Motor neuron (in vitro differentiated cells): ENCODE data around the gene TSC22D2. TPM values are rescaled to one million over a fixed set of nuclear protein-coding genes. Genes with fewer than 3 reads are reported as not detected.

Source experiments
- ATAC-seq, 8 experiments: fragments of 200-7000 bp; cut with Tn5 transposase; replicated peaks in 6 of 8; 2 replicates each; pipeline ENCODE4 v1.8.0; 2021; ENCODE audit warnings: mild to moderate bottlenecking in 8 of 8, moderate library complexity in 8 of 8
- H3K27ac ChIP-seq, 2 donors: fragments of 250-450 bp; sonication (Bioruptor Pico); 2 replicates each; pipeline ENCODE4 v1.9.0; 2021; ENCODE audit warnings: antibody characterized with exemption in 2 of 2, mild to moderate bottlenecking in 2 of 2, moderate library complexity in 1 of 2
- H3K4me1 ChIP-seq, 2 donors: fragments of 250-450 bp; sonication (Bioruptor Pico); replicated peaks in 1 of 2; 2 replicates each; pipeline ENCODE4 v1.6.1; 2021; ENCODE audit warnings: antibody characterized with exemption in 2 of 2, mild to moderate bottlenecking in 2 of 2, moderate library complexity in 1 of 2
- H3K4me3 ChIP-seq, 5 donors: fragments of 250-450 bp; sonication (Bioruptor Pico); 2 replicates each; pipeline ENCODE4 v1.9.0; 2021; ENCODE audit warnings: antibody characterized with exemption in 5 of 5, mild to moderate bottlenecking in 5 of 5, moderate library complexity in 4 of 5
- WGBS, 10 experiments: fragments of 450-650 bp; shearing (Covaris generic); methylation state at CpG; one replicate each; pipeline ENCODE4 v1.0.0; 2022; 5-methylcytosine and 5-hydroxymethylcytosine counted together
- in situ Hi-C, 9 experiments: fragments of 400-800 bp; cut with MboI; loops; one replicate each; pipeline ENCODE4 v1.15.0; 2021; ENCODE audit warnings: low sequenced_read_pairs in 9 of 9, low pct_unique_long_range_greater_than_20kb in 2 of 9; ENCODE audit not compliant: unreplicated experiment in 9 of 9
- total RNA-seq, 8 experiments: library from RNA; unstranded; fragments of 300-600 nt; gene quantifications; 2 replicates each; pipeline versions ENCODE4 v1.2.3 to v1.2.4, GENCODE V29; 2022

The TSC22D2 gene
- total RNA-seq, 8 experiments from 2014 or later, result 10.1 to 33.8 (median 19.1) TPM

DNA sequence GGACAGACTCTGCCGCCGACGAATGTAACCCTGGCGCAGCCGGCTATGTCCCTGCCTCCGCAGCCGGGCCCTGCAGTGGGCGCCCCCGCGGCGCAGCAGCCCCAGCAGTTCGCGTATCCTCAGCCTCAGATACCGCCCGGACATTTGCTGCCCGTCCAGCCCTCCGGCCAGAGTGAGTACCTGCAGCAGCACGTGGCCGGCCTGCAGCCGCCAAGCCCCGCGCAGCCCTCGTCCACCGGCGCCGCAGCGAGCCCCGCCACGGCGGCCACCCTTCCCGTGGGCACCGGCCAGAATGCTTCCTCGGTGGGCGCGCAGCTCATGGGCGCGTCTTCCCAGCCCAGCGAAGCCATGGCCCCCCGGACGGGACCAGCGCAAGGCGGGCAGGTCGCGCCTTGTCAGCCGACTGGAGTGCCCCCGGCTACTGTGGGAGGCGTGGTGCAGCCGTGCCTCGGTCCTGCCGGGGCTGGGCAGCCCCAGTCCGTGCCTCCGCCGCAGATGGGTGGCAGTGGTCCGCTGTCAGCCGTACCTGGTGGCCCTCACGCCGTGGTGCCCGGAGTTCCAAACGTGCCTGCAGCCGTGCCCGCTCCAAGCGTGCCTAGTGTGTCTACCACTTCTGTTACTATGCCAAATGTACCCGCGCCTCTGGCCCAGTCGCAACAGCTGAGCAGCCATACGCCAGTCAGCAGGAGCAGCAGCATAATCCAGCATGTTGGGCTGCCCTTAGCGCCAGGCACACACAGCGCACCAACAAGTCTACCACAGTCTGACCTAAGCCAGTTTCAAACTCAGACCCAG lies 2.4 kb downstream of the TSC22D2 start:
- Histone ChIP-seq H3K4me1 (peaks cover 6 to 21% of the 10 kb centered on the region in 2 donors), H3K27ac (peak overlapping the region; percentile 93 to 95), H3K4me3 (peak overlapping the region; percentile 65 to 79 (median 69))
- peak in 1 of 8 experiments; percentile 2 for ATAC-seq
- in situ Hi-C loops, result loop anchor here in 1 of 9 experiments (25.0 kb wide), 1 partner anchor 127 kb away; the partner anchor contains the start of genes EIF2A and SERP1
- WGBS, 10 experiments, result 0 to 1% (median 0%) methylated on average over 3 to 20 of the region's 68 CpGs; no CpG with 5 or more reads in 5 of the 10 experiments

GRCh38 chr3:150411106-150411460 lies 3.0 kb downstream of the TSC22D2 start:
- in situ Hi-C loops, result loop anchor here in 1 of 9 experiments (25.0 kb wide), 1 partner anchor 126 kb away; the partner anchor contains the start of genes EIF2A and SERP1
- Histone ChIP-seq H3K4me1 (peaks cover 10 to 27% of the 10 kb centered on the region in 2 donors), H3K27ac (no peak overlapping the region), H3K4me3 (peak overlapping the region; percentile 65 to 79 (median 69))
- 0 to 6% (median 0%) methylated on average over 1 to 5 of the region's 5 CpGs; no CpG with 5 or more reads in 4 of the 10 experiments for WGBS, 10 experiments
- no peak for ATAC-seq

DNA sequence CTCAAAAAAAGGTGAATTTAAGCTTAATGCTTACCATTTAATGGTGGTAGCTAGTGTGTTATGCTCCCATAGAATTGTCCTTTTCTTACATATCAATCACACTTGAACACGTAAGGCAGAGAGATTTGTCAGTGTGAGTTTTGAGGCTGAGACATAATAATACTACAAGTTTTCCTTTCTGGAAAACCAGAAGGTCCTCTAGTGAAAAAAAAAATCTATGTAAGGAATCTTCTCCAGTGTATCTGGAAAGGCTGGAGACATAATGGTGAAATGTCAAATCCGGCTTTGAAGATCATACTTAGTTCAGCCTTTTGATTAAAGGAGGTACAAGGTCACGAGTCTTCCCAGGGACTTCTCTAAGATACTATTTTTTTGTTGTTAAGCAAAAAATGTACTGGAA lies 3.4 kb downstream of the TSC22D2 start:
- peaks cover 12 to 30% of the 10 kb centered on the region in 2 donors for H3K4me1 ChIP-seq
- in situ Hi-C loops, result loop anchor here in 1 of 9 experiments (25.0 kb wide), 1 partner anchor 126 kb away; the partner anchor contains the start of genes EIF2A and SERP1
- H3K27ac ChIP-seq, result no peak overlapping the region
- 0 to 10% (median 0%) methylated on average over 1 to 3 of the region's 3 CpGs; no CpG with 5 or more reads in 1 of the 10 experiments for WGBS, 10 experiments
- peak overlapping the region; percentile 65 to 79 (median 69) for H3K4me3 ChIP-seq
- ATAC-seq, result no peak

- in situ Hi-C loops, result loop anchor here in 1 of 9 experiments (25.0 kb wide), 1 partner anchor 125 kb away; the partner anchor contains the start of genes EIF2A and SERP1
- peak overlapping the region; percentile 65 to 79 (median 69) for H3K4me3 ChIP-seq
- H3K27ac ChIP-seq, result no peak overlapping the region
- ATAC-seq, result no peak
- peaks cover 10 to 27% of the 10 kb centered on the region in 2 donors for H3K4me1 ChIP-seq
- 0 to 29% (median 16%) methylated on average over 1 to 2 of the region's 2 CpGs; no CpG with 5 or more reads in 2 of the 10 experiments for WGBS, 10 experiments
Observed at GRCh38 chr3:150411976-150412375, 3.9 kb downstream of the TSC22D2 start.

DNA sequence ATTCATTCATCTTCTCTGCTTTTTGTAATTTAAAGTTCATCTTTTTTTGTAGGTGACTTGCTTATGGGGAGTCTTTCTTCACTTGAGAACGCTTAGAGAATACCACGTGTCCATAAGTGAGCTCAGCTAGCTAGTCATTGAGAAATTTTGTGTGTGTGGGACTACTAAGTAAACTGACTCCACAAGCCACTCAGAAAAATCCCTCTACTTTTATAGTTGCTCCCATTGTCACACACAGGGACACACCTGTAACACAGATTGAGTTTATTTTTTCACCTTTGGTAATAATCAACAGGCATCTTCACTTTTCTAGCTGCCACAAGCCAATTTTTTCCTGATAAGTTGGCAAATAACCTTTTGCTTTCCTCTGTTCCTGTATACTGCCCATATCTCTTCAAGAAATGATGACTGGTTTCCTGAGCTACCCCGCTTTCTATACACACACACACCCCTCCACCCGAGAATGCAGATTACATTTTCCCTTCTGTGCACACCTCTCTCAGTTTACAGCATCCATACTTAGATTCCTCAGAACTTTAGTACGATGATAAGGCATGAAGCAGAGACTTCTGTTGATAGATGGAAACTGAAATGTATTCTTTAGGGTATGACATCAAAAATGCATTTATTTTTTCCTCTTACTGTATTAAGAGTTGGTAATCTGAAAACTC lies 4.6 kb downstream of the TSC22D2 start:
- no peak for ATAC-seq
- H3K4me1 ChIP-seq, result peaks cover 7 to 27% of the 10 kb centered on the region in 2 donors
- no peak overlapping the region for H3K27ac ChIP-seq
- in situ Hi-C loops, result loop anchor here in 1 of 9 experiments (25.0 kb wide), 1 partner anchor 125 kb away; the partner anchor contains the start of genes EIF2A and SERP1
- WGBS, 10 experiments, result 0 to 6% (median 0%) methylated on average over 1 to 5 of the region's 5 CpGs; no CpG with 5 or more reads in 1 of the 10 experiments
- peak overlapping the region; percentile 65 to 79 (median 69) for H3K4me3 ChIP-seq

DNA sequence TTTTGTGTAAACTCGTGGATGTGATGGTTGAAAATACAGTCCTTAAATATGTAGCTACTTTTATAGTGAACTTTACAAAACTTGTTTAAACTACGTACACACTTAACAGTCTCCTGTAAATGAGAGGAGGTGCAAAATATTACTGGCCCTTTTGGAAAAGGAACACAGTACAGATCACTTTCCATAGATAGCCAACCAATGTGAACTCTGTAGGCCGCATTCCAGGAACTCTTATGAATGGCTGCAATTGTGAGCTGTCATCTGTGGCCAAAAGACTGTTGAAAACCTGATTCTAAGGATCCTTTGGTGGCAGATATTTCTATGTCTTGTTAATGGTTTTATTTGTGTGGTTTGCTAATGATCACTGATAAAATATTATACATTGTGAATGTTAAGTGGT lies 6.2 kb downstream of the TSC22D2 start:
- no peak overlapping the region for H3K27ac ChIP-seq
- peaks cover 11 to 28% of the 10 kb centered on the region in 2 donors for H3K4me1 ChIP-seq
- ATAC-seq, result no peak
- H3K4me3 ChIP-seq, result peak overlapping the region; percentile 65 to 79 (median 69)
- WGBS, 10 experiments, result 0 to 60% (median 21%) methylated on average over 1 to 3 of the region's 3 CpGs
- in situ Hi-C loops, result loop anchor here in 1 of 9 experiments (25.0 kb wide), 1 partner anchor 123 kb away; the partner anchor contains the start of genes EIF2A and SERP1

DNA sequence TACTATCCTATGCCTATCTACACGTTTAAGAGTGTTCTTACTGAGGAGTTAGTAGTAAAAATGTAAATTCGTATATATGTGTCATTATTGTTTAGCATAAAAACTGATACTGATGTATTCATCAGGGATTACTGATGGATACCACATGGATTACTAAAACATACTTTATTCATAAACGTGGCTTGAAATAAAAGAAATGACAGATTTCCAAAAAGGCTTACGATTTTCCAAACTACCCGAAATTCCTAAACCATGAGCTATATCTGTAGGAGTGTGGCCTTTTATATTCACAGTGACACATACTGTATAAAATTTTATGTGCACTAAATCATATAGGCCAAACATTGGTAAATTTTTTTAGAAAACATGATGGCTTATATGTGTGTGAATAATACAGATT lies 6.9 kb downstream of the TSC22D2 start:
- WGBS, 10 experiments, result 0 to 84% (median 47%) methylated on average over 3 to 5 of the region's 5 CpGs; no CpG with 5 or more reads in 1 of the 10 experiments
- peak overlapping the region in 3 of 5 donors; percentile 65 to 79 (median 67) for H3K4me3 ChIP-seq
- peaks cover 11 to 33% of the 10 kb centered on the region in 2 donors for H3K4me1 ChIP-seq
- no peak for ATAC-seq
- H3K27ac ChIP-seq, result no peak overlapping the region
- in situ Hi-C loops, result loop anchor here in 1 of 9 experiments (25.0 kb wide), 1 partner anchor 122 kb away; the partner anchor contains the start of genes EIF2A and SERP1

- in situ Hi-C loops, result loop anchor here in 1 of 9 experiments (25.0 kb wide), 1 partner anchor 118 kb away; the partner anchor contains the start of genes EIF2A and SERP1
- WGBS, 10 experiments, result 0 to 93% (median 44%) methylated on average over 1 of the region's 1 CpG; no CpG with 5 or more reads in 3 of the 10 experiments
- H3K27ac ChIP-seq, result no peak overlapping the region
- ATAC-seq, result no peak
- H3K4me3 ChIP-seq, result no peak overlapping the region
- H3K4me1 ChIP-seq, result peaks cover 11 to 33% of the 10 kb centered on the region in 2 donors
Observed at GRCh38 chr3:150419076-150419868, 11.2 kb downstream of the TSC22D2 start.

GRCh38 chr3:150419959-150420358 lies 11.9 kb downstream of the TSC22D2 start:
- in situ Hi-C loops, result loop anchor here in 1 of 9 experiments (25.0 kb wide), 1 partner anchor 117 kb away; the partner anchor contains the start of genes EIF2A and SERP1

GRCh38 chr3:150421256-150421655 lies 13.2 kb downstream of the TSC22D2 start:
- in situ Hi-C loops, result loop anchor here in 1 of 9 experiments (25.0 kb wide), 1 partner anchor 116 kb away; the partner anchor contains the start of genes EIF2A and SERP1

More at GRCh38 chr3:150419959-150420358, 11.9 kb downstream of the TSC22D2 start:
- Histone ChIP-seq H3K4me1 (peaks cover 11 to 27% of the 10 kb centered on the region in 2 donors), H3K27ac (no peak overlapping the region), H3K4me3 (no peak overlapping the region)
- ATAC-seq, result no peak

DNA sequence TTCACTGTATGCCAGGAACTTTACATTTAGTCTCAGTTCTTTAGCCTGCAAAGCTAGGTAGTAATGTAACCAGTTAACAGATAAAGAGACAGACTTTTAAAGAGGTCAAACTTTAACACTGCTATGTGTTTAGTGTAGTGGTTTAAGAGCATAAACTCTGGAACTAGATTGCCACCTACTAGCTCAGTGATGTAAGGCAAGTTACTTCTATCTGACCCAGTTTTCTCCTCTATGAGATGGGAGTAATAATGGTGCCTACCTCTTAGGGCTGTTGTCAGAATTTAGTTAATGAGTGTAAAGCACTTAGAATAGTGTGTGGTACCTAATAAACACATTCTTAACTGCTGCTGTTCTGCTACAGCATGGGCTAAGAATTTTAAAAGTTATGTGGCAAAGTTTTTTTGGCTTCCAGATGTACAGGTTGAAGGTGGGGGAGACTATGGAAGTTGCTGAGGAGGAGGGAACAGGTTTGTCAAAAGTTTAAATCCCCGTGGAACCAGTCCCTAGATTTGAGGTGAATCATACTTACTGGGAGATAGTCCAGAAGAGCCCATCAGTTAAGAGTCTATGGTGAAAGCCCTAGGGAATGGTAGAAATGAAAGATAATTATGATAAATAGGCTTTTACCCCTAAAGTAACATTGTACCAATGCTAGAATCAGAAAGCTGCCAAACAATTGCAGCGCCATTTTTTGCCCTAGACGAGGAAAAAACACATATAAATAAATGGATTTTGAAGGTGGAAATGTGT lies 13.9 kb downstream of the TSC22D2 start:
- no peak for ATAC-seq
- H3K4me3 ChIP-seq, result no peak overlapping the region
- no peak overlapping the region for H3K27ac ChIP-seq
- in situ Hi-C loops, result loop anchor here in 1 of 9 experiments (25.0 kb wide), 1 partner anchor 115 kb away; the partner anchor contains the start of genes EIF2A and SERP1
- 60 to 100% (median 90%) methylated on average over 2 to 3 of the region's 3 CpGs; no CpG with 5 or more reads in 2 of the 10 experiments for WGBS, 10 experiments
- H3K4me1 ChIP-seq, result peaks cover 5 to 9% of the 10 kb centered on the region in 2 donors

More at GRCh38 chr3:150421256-150421655, 13.2 kb downstream of the TSC22D2 start:
- no peak for ATAC-seq
- peaks cover 8 to 14% of the 10 kb centered on the region in 2 donors for H3K4me1 ChIP-seq
- WGBS, 10 experiments, result 52 to 100% (median 90%) methylated on average over 2 to 3 of the region's 3 CpGs; no CpG with 5 or more reads in 1 of the 10 experiments
- H3K27ac ChIP-seq, result no peak overlapping the region
- no peak overlapping the region for H3K4me3 ChIP-seq
